Psoas muscle (tissue), 8 donors: ENCODE data around the gene MIA3. TPM values are rescaled to one million over a fixed set of nuclear protein-coding genes. Genes with fewer than 3 reads are reported as not detected.

ENCODE experiments used
- ATAC-seq, 4 donors: fragments of 200-7000 bp; cut with Tn5 transposase; one replicate each; pipeline ENCODE4 v1.9.1; 2020; ENCODE audit warnings: moderate library complexity in 3 of 4, mild to moderate bottlenecking in 2 of 4
- DNase-seq, 2 donors: peaks; one replicate each; pipeline ENCODE4 v3.0.0-alpha.2; 2020
- H3K27ac ChIP-seq: fragments of 200-600 bp; one replicate; pipeline ENCODE4 v1.8.0; 2022
- H3K27me3 ChIP-seq, 3 donors: fragments of 200-600 bp in 1 of 3; one replicate each; pipeline versions ENCODE4 v1.6.1 to v1.8.0; 2013 to 2022; ENCODE audit warnings: low read length in 2 of 3, mild to moderate bottlenecking in 2 of 3, moderate library complexity in 1 of 3; ENCODE audit not compliant: insufficient read depth in 3 of 3
- H3K36me3 ChIP-seq, 2 donors: fragments of 200-600 bp in 1 of 2; one replicate each; pipeline versions ENCODE4 v1.6.1 to v1.8.0; 2013 to 2022; ENCODE audit warnings: low read depth in 1 of 2, mild to moderate bottlenecking in 1 of 2, moderate library complexity in 1 of 2; ENCODE audit not compliant: insufficient read depth in 1 of 2
- H3K4me1 ChIP-seq: fragments of 200-600 bp; one replicate; pipeline ENCODE4 v1.8.0; 2022
- H3K4me3 ChIP-seq: fragments of 200-600 bp; one replicate; pipeline ENCODE4 v1.8.0; 2022; ENCODE audit warnings: mild to moderate bottlenecking
- H3K9me3 ChIP-seq: fragments of 200-600 bp; one replicate; pipeline ENCODE4 v1.8.0; 2022
- WGBS, 3 donors: extraction: QIAGEN DNeasy Blood & Tissue Kit; methylation state at CpG; one replicate each; pipeline versions ENCODE4 v1.1.6 to v1.1.7; 2013; 5-methylcytosine and 5-hydroxymethylcytosine counted together
- intact Hi-C, 2 donors: fragments of 100-400 bp; cut with DNase I; formaldehyde crosslinking; loops; one replicate each; pipeline versions ENCODE4 v1.11.0 to v1.14.2; 2022
- polyA plus RNA-seq, 3 donors: library from polyadenylated mRNA; stranded (reverse); fragments of 200-250 nt; gene quantifications; one replicate each; pipeline ENCODE4 v1.2.3, GENCODE V29; 2013
- total RNA-seq, 4 donors: library from RNA; stranded (reverse); fragmentation: NEBNext Ultra II Directional in 2 of 4; extraction: Animal tissue kit (Norgen Biotek cat#: 25700) in 2 of 4; gene quantifications; one replicate each; pipeline versions ENCODE4 v1.2.1 to v1.2.4, GENCODE V29; 2021 to 2023
- TF ChIP-seq, protein P1 (sequence below): fragments of 200-600 bp; IDR thresholded peaks from one replicate; pipeline ENCODE4 v1.8.0; 2022; ENCODE audit warnings: antibody characterized with exemption
- donor health status: healthy with polysubstance abuse.
- donor health status: DM: no; HTN: no; CAD: no; lungs with moderate emphysema.
- donor health status: Bipolar disorder and iron deficiency.
- donor health status: healthy.
- donor health status: DM: yes; HTN: yes; CAD: no.
- donor health status: DM: no; HTN: no; CAD: no.
- donor health status: DM: no; HTN: no; CAD: no.
- donor health status: DM: yes; HTN: yes; CAD: no.

The MIA3 gene
- total and polyA plus RNA-seq, 7 donors = 23.3 to 62.4 (median 45.1) TPM

DNA sequence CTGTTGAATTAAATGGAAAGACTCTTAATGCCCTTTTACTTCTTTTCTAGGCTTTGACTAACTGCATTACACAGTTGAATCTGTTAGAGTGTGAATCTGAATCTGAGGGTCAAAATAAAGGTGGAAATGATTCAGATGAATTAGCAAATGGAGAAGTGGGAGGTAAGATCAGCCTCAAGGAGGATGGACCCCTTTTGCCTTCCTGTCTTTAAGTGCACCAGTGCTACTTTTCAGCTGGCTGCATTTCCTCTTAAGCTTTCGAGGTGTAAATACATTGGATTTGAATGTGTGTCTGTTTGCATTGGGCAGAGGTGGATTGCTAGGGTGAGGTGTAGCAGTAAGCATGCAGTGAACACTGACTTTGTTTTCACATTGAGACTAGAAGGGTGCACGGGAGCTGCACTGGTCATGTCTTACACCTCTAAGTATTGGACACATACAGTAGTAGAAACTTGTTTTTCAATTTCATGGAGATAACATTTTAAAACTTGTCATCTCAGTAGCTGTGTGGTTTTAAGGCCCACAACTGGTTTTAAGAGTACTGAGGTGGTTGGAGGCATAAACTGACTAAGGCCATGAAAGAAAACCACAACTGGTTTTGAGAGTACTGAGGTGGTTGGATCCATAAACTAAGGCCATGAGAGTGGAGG is 35.4 kb downstream of the MIA3 start:
- H3K27ac ChIP-seq = no peak overlapping the region
- H3K4me3 ChIP-seq = no peak overlapping the region
- H3K27me3 ChIP-seq = no peaks in the 10 kb centered on the region
- peaks cover 16 to 100% of the 10 kb centered on the region in 2 donors for H3K36me3 ChIP-seq
- WGBS, 3 donors = 90 to 91% (median 90%) methylated on average over 2 of the region's 2 CpGs
- TF ChIP-seq, protein P1, sequence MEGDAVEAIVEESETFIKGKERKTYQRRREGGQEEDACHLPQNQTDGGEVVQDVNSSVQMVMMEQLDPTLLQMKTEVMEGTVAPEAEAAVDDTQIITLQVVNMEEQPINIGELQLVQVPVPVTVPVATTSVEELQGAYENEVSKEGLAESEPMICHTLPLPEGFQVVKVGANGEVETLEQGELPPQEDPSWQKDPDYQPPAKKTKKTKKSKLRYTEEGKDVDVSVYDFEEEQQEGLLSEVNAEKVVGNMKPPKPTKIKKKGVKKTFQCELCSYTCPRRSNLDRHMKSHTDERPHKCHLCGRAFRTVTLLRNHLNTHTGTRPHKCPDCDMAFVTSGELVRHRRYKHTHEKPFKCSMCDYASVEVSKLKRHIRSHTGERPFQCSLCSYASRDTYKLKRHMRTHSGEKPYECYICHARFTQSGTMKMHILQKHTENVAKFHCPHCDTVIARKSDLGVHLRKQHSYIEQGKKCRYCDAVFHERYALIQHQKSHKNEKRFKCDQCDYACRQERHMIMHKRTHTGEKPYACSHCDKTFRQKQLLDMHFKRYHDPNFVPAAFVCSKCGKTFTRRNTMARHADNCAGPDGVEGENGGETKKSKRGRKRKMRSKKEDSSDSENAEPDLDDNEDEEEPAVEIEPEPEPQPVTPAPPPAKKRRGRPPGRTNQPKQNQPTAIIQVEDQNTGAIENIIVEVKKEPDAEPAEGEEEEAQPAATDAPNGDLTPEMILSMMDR = no peak
- intact Hi-C loops = loop anchor here in 1 of 2 donors (5.0 kb wide), 1 partner anchor 74 kb away; no protein-coding TSS in a partner anchor
- H3K4me1 ChIP-seq = no peaks in the 10 kb centered on the region
- no peaks in the 10 kb centered on the region for H3K9me3 ChIP-seq
- DNase-seq (no peak), ATAC-seq (no peak)

DNA sequence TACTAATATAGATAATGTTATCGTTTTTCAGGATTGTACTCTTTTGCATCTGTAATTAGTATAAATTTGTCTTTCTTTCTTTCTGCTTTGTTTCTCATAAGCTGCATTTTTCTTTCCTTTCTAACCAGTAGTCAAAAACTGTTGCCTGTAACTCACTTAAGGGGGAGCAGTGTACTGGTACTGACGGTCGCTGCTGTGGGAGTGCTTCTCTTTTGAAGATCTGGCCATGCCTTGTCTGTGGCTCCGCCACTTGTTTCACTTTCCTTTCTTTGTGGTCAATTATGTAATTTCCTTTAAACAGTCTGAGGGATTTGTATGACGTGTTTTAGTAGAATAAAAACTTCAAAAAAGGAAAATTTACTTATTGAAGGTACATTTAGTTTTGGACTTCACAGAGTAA is 37.0 kb downstream of the MIA3 start:
- DNase-seq (no peak), ATAC-seq (no peak)
- Histone ChIP-seq H3K27ac (no peak overlapping the region), H3K4me3 (no peak overlapping the region), H3K9me3 (no peaks in the 10 kb centered on the region), H3K4me1 (no peaks in the 10 kb centered on the region), H3K36me3 (peaks cover 19 to 100% of the 10 kb centered on the region in 2 donors), H3K27me3 (no peaks in the 10 kb centered on the region)
- 62 to 71% (median 63%) methylated on average over 5 of the region's 5 CpGs for WGBS, 3 donors
- TF ChIP-seq, protein P1 = no peak
- intact Hi-C loops = loop anchor here (5.0 kb wide), 2 partner anchors 67 to 72 kb away; no protein-coding TSS in a partner anchor

DNA sequence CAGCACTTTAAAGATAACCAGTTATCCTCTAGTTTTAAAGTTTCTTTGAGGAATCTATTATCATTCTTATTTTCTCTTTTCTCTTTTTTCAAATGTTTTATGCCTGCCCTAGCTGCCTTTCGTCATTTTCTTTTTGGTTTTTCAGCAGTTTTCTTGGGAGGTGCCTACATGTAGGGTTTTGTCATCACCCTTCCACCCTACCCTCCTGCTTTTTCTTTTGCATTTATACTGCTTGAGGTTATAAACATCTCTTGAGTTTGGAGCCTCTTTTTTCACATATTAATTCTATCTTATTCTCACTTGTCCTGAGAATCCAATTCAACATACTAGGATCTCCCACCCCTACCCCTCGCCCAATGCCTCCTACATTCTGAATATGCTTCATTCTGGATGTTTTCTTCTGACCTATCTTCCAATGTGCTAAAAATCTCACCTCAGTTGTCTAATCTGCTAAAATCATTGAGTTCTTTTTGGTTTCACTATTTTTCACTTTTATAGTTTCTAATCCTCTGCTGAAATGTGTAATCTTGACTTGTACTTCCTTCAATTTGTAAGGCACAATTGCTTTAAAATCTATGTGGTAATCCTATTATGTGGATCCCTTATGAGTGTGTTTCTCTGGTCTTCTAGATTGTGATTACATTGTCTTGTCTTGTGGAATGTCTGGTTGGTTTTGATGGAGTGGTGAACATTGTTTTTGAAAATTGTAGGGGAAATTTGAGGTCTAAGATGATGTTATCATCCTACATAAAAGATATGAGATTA is 38.7 kb downstream of the MIA3 start:
- Histone ChIP-seq H3K4me1 (no peaks in the 10 kb centered on the region), H3K4me3 (no peak overlapping the region), H3K27me3 (no peaks in the 10 kb centered on the region), H3K36me3 (peaks cover 21 to 100% of the 10 kb centered on the region in 2 donors), H3K27ac (no peak overlapping the region), H3K9me3 (no peaks in the 10 kb centered on the region)
- WGBS, 3 donors = 96 to 97% (median 96%) methylated on average over 2 of the region's 2 CpGs
- TF ChIP-seq, protein P1 = no peak
- intact Hi-C loops = loop anchor here in 1 of 2 donors (5.0 kb wide), 1 partner anchor 66 kb away; no protein-coding TSS in a partner anchor
- ATAC-seq (no peak), DNase-seq (no peak)

DNA sequence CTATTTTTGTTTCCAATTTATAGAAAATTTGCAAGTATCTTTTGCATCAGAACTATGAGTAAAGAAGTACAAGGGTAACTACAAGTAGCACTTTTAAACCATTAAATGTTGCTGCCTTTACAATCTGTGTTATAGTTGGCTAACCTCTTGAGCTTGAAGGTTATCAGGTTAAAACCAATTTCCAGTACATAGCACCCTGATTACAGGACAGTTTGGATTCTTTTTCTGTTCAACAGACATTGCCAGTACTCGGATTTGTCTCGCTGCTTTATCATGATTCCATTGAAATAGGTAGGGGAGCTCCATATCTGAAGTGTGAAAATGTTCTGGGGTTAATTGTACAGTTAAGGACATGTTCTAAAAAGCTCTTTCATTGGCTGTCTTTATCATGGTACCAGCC is 40.0 kb downstream of the MIA3 start:
- peaks cover 27 to 100% of the 10 kb centered on the region in 2 donors for H3K36me3 ChIP-seq
- no peak for DNase-seq
- TF ChIP-seq, protein P1 = no peak
- no peaks in the 10 kb centered on the region for H3K9me3 ChIP-seq
- intact Hi-C loops = loop anchor here in 1 of 2 donors (5.0 kb wide), 1 partner anchor 64 kb away; no protein-coding TSS in a partner anchor
- whole genome bisulfite sequencing, 3 donors = 81 to 94% (median 84%) methylated on average over 2 of the region's 2 CpGs
- H3K4me1 ChIP-seq = no peaks in the 10 kb centered on the region
- ATAC-seq = no peak
- no peak overlapping the region for H3K4me3 ChIP-seq
- no peak overlapping the region for H3K27ac ChIP-seq
- no peaks in the 10 kb centered on the region for H3K27me3 ChIP-seq
